ENCODE results near the gene NCKAP1.
"Not testable (repeated sequence)": the region's sequence is repeated elsewhere in the genome, so short reads cannot be mapped to it uniquely, and the experiment has no call there.

NCKAP1 gene

GRCh38 chr2:183037553-183038340, 510 bp downstream of the NCKAP1 start:
- DNase-seq = peak; percentile 42

GRCh38 chr2:183037074-183037552, 1.1 kb downstream of the NCKAP1 start:
- peak; percentile 40 for DNase-seq

GRCh38 chr2:183035954-183036669, 2.1 kb downstream of the NCKAP1 start:
- DNase-seq = no peak

- DNase-seq = peak; percentile 85
Observed at GRCh38 chr2:183035298-183035953, 2.8 kb downstream of the NCKAP1 start.

GRCh38 chr2:183034806-183035205, 3.5 kb downstream of the NCKAP1 start:
- DNase-seq = peak; percentile 80

GRCh38 chr2:183033951-183034350, 4.3 kb downstream of the NCKAP1 start:
- no peak for DNase-seq

GRCh38 chr2:183031911-183032794, 6.1 kb downstream of the NCKAP1 start:
- DNase-seq = peak; percentile 47

GRCh38 chr2:183029219-183029618, 9.0 kb downstream of the NCKAP1 start:
- DNase-seq = peak; percentile 47

GRCh38 chr2:183028108-183028507, 10.1 kb downstream of the NCKAP1 start:
- no peak for DNase-seq

GRCh38 chr2:183027443-183027842, 10.8 kb downstream of the NCKAP1 start:
- no peak for DNase-seq

GRCh38 chr2:183026424-183026823, 11.8 kb downstream of the NCKAP1 start:
- no peak for DNase-seq

GRCh38 chr2:183025993-183026392, 12.3 kb downstream of the NCKAP1 start:
- DNase-seq = no peak

GRCh38 chr2:183024339-183025095, 13.7 kb downstream of the NCKAP1 start:
- peak; percentile 42 for DNase-seq

GRCh38 chr2:183022711-183023110, 15.5 kb downstream of the NCKAP1 start:
- DNase-seq = no peak

- no peak for DNase-seq
Observed at GRCh38 chr2:183021613-183022012, 16.6 kb downstream of the NCKAP1 start.

GRCh38 chr2:183019718-183020442, 18.4 kb downstream of the NCKAP1 start:
- no peak for DNase-seq

GRCh38 chr2:183017845-183018244, 20.4 kb downstream of the NCKAP1 start:
- DNase-seq = not testable (repeated sequence)

- DNase-seq = no peak
Observed at GRCh38 chr2:183014005-183014404, 24.3 kb downstream of the NCKAP1 start.

- DNase-seq = no peak
Observed at GRCh38 chr2:183011743-183012142, 26.5 kb downstream of the NCKAP1 start.

- peak; percentile 45 for DNase-seq
Observed at GRCh38 chr2:183010112-183010511, 28.1 kb downstream of the NCKAP1 start.

All from fibroblast of skin of right quadriceps (primary cell).